K562 (cell line): Measurements from ENCODE around the gene TUBG2.

Experiments used
- BHLHE40 ChIP-seq: IDR thresholded peaks from 2 replicates; pipeline ENCODE4 v1.6.1; 2011; ENCODE audit warnings: low read length, improper control_type of control experiment
- CEBPB ChIP-seq: fragments of 450-650 bp; IDR thresholded peaks from 2 replicates; pipeline ENCODE4 v1.6.1; 2016; ENCODE audit warnings: missing genetic modification characterization, missing compliant biosample characterization
- CHD2 ChIP-seq: IDR thresholded peaks from 2 replicates; pipeline ENCODE4 v1.6.1; 2011; ENCODE audit warnings: low read depth, low read length
- CTCF ChIP-seq, 3 experiments: IDR thresholded peaks in 2 of 3; conservative IDR thresholded peaks in 1 of 3; 2 replicates each; pipeline ENCODE4 v1.5.1; 2011 to 2012; ENCODE audit warnings: low read length in 3 of 3, mild to moderate bottlenecking in 3 of 3, control low read depth in 2 of 3, improper control_type of control experiment in 1 of 3, inconsistent platforms in 1 of 3, low read depth in 1 of 3, mixed read lengths in 1 of 3, moderate library complexity in 1 of 3; ENCODE audit not compliant: insufficient read depth in 2 of 3
- ILK ChIP-seq: fragments of 450-650 bp; IDR thresholded peaks from 2 replicates; pipeline ENCODE4 v1.6.1; 2016; ENCODE audit warnings: missing genetic modification characterization, low read depth, mild to moderate bottlenecking, missing compliant biosample characterization, moderate library complexity, borderline replicate concordance
- RFX5 ChIP-seq: IDR thresholded peaks from 2 replicates; pipeline ENCODE4 v1.6.1; 2011; ENCODE audit warnings: low read depth, mild to moderate bottlenecking, improper control_type of control experiment, low read length
- TAF1 ChIP-seq: IDR thresholded peaks from 2 replicates; pipeline ENCODE4 v1.6.1; 2011; ENCODE audit warnings: mild to moderate bottlenecking, low read length, moderate library complexity; ENCODE audit not compliant: insufficient read depth, control insufficient read depth, severe bottlenecking; ENCODE audit errors: extremely low read depth
- TF ChIP-seq, protein P1 (sequence below), 2 experiments: fragments of 450-650 bp; formaldehyde crosslinking in 1 of 2; IDR thresholded peaks; 2 replicates each; pipeline versions ENCODE4 v1.4.0 to v1.6.1; 2014 to 2020; ENCODE audit warnings: mild to moderate bottlenecking in 2 of 2, borderline replicate concordance in 1 of 2, low read depth in 1 of 2

DNA sequence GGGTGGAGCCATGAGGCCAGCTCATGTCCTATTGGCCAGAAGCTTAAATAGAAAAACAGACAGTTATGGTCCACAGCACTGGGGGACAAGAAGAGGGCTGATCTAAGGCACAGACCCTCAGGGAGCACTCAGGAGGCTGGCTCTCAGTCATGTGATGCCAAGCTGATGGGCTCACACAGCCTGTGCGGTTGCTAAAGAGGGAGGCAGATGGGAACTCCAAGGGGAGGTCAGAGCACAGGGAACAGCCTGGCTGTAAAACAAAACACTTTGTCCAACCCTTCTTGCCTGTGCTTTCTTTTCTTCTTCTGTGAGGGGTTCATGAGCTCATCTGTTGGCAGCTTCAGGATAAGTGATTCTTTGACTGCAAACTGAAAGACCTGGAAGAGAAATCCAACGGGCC, 50.5 kb downstream of the TUBG2 start:
- TF ChIP-seq RFX5: no peak
- TF ChIP-seq TAF1: no peak
- TF ChIP-seq BHLHE40: no peak
- TF ChIP-seq CHD2: no peak
- TF ChIP-seq CEBPB (tag): no peak
- TF ChIP-seq ILK (tag): no peak
- TF ChIP-seq, protein P1, sequence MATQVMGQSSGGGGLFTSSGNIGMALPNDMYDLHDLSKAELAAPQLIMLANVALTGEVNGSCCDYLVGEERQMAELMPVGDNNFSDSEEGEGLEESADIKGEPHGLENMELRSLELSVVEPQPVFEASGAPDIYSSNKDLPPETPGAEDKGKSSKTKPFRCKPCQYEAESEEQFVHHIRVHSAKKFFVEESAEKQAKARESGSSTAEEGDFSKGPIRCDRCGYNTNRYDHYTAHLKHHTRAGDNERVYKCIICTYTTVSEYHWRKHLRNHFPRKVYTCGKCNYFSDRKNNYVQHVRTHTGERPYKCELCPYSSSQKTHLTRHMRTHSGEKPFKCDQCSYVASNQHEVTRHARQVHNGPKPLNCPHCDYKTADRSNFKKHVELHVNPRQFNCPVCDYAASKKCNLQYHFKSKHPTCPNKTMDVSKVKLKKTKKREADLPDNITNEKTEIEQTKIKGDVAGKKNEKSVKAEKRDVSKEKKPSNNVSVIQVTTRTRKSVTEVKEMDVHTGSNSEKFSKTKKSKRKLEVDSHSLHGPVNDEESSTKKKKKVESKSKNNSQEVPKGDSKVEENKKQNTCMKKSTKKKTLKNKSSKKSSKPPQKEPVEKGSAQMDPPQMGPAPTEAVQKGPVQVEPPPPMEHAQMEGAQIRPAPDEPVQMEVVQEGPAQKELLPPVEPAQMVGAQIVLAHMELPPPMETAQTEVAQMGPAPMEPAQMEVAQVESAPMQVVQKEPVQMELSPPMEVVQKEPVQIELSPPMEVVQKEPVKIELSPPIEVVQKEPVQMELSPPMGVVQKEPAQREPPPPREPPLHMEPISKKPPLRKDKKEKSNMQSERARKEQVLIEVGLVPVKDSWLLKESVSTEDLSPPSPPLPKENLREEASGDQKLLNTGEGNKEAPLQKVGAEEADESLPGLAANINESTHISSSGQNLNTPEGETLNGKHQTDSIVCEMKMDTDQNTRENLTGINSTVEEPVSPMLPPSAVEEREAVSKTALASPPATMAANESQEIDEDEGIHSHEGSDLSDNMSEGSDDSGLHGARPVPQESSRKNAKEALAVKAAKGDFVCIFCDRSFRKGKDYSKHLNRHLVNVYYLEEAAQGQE (IDR thresholded peaks at IDR 0.05; ENCODE audit: borderline replicate concordance): no peak
- TF ChIP-seq, protein P1 (CRISPR knock-in tag; IDR thresholded peaks at IDR 0.05; ENCODE audit: low read depth): no peak
- TF ChIP-seq CTCF (IDR thresholded peaks at IDR 0.05 in 2 of 3, conservative IDR thresholded peaks at IDR 0.05 in 1 of 3; ENCODE audit: insufficient read depth in 2 of 3, low read depth in 1 of 3, low read length in 3 of 3): no peak
